ENCODE measurements around the gene NRSN2. TPM values are rescaled to one million over a fixed set of nuclear protein-coding genes. Genes with fewer than 3 reads are reported as not detected.
A peak's percentile ranks its signal among the peaks of the same experiment; 100 is the strongest.

Gene NRSN2
- total RNA-seq, 1 experiment from 2014 or later, result 44.9 TPM

DNA sequence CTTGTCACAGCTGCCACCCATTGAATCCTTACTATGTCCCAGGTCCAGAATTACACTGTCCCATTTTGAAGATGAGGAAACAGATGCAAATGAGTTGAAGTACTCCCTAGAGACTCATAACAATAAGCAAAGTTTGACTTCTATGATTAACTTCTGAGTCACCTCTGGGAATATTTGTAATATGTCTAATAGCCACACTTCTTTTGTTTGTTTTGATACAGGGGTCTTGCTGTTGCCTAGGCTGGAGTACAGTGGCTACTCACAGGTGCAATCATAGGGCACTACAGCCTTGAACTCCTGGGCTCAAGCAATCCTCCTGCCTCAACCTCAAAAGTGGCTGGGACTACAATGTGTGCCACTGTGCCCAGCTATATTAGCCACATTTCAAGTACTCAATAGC is 33.0 kb upstream of the NRSN2 start:
- DNase-seq (ENCODE audit: low read depth, low spot score) (no peak), ATAC-seq (peak; percentile 17; the same call in 1 of the 2 replicates)
- in situ Hi-C loops (cut with HindIII; ENCODE audit: low pct_unique_long_range_greater_than_20kb, low sequenced_read_pairs), result no loop called here
- Histone ChIP-seq H3K9me3 (ENCODE audit: control insufficient read depth, insufficient read depth, low read depth, low read length) (no peaks in the 10 kb centered on the region), H3K36me3 (ENCODE audit: control insufficient read depth, insufficient read depth, low read length) (no peaks in the 10 kb centered on the region), H3K4me3 (ENCODE audit: low read depth in 2 of 2, low read length in 2 of 2) (no peak overlapping the region), H3K4me1 (ENCODE audit: control insufficient read depth, insufficient read depth, low read length) (peaks cover 8% of the 10 kb centered on the region), H3K27me3 (ENCODE audit: control insufficient read depth, insufficient read depth, low read length) (no peaks in the 10 kb centered on the region), H3K27ac (ENCODE audit: low read length) (no peak overlapping the region)
- ChIA-PET POLR2A (no interaction called here), CTCF (no interaction called here)
- BruUV-seq (replicated peaks), result TSS peak; percentile 54
- no peak for TF ChIP-seq POLR2AphosphoS5 (IDR thresholded peaks at IDR 0.05; ENCODE audit: low read depth, low read length)
- TF ChIP-seq, protein P1, sequence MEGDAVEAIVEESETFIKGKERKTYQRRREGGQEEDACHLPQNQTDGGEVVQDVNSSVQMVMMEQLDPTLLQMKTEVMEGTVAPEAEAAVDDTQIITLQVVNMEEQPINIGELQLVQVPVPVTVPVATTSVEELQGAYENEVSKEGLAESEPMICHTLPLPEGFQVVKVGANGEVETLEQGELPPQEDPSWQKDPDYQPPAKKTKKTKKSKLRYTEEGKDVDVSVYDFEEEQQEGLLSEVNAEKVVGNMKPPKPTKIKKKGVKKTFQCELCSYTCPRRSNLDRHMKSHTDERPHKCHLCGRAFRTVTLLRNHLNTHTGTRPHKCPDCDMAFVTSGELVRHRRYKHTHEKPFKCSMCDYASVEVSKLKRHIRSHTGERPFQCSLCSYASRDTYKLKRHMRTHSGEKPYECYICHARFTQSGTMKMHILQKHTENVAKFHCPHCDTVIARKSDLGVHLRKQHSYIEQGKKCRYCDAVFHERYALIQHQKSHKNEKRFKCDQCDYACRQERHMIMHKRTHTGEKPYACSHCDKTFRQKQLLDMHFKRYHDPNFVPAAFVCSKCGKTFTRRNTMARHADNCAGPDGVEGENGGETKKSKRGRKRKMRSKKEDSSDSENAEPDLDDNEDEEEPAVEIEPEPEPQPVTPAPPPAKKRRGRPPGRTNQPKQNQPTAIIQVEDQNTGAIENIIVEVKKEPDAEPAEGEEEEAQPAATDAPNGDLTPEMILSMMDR (IDR thresholded peaks at IDR 0.05), result no peak
- no peak for TF ChIP-seq TCF7L2 (IDR thresholded peaks at IDR 0.05; ENCODE audit: low read depth, low read length)
- TF ChIP-seq, protein P2, sequence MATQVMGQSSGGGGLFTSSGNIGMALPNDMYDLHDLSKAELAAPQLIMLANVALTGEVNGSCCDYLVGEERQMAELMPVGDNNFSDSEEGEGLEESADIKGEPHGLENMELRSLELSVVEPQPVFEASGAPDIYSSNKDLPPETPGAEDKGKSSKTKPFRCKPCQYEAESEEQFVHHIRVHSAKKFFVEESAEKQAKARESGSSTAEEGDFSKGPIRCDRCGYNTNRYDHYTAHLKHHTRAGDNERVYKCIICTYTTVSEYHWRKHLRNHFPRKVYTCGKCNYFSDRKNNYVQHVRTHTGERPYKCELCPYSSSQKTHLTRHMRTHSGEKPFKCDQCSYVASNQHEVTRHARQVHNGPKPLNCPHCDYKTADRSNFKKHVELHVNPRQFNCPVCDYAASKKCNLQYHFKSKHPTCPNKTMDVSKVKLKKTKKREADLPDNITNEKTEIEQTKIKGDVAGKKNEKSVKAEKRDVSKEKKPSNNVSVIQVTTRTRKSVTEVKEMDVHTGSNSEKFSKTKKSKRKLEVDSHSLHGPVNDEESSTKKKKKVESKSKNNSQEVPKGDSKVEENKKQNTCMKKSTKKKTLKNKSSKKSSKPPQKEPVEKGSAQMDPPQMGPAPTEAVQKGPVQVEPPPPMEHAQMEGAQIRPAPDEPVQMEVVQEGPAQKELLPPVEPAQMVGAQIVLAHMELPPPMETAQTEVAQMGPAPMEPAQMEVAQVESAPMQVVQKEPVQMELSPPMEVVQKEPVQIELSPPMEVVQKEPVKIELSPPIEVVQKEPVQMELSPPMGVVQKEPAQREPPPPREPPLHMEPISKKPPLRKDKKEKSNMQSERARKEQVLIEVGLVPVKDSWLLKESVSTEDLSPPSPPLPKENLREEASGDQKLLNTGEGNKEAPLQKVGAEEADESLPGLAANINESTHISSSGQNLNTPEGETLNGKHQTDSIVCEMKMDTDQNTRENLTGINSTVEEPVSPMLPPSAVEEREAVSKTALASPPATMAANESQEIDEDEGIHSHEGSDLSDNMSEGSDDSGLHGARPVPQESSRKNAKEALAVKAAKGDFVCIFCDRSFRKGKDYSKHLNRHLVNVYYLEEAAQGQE (IDR thresholded peaks at IDR 0.05; ENCODE audit: insufficient read depth in 1 of 2, low read depth in 2 of 2, low read length in 1 of 2), result no peak
- no peak for TF ChIP-seq SIN3A (IDR thresholded peaks at IDR 0.05; ENCODE audit: borderline replicate concordance, insufficient read depth, low read depth, low read length)
- intact Hi-C loops (cut with micrococcal nuclease; ENCODE audit: unreplicated experiment), result no loop called here

DNA sequence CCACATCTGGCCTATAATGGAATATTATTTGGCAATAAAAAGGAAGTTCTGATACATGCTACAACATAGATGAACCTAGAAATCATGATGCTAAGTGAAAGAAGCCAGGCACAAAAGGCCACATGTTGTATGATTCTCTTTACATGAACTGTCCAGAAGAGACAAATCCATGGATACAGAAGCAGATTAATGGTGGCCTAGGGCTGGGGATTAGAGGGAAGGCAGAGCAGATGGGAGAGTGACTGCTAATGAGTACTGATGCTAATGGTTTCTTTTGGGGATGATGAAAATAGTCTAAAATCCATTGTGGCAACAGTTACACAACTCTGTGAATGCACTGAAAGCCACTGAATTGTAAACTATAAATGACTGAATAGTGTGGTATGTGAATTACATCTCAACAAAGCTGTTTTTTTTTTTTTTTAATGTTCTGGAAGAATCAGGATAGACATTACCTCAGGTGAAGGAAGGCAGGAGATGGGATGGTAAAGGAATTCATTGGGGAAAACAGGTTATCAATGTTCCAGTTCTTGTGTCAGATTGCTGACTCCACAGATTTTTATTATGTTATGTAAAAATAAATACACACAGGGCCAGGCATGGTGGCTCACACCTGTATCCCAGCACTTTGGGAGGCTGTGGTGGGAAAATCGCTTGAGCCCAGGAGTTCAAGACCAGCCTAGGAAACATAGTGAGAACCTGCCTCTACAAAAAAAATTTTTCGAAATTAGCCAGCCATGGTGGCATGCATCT is 30.4 kb upstream of the NRSN2 start:
- Histone ChIP-seq H3K36me3 (ENCODE audit: control insufficient read depth, insufficient read depth, low read length) (no peaks in the 10 kb centered on the region), H3K27ac (ENCODE audit: low read length) (no peak overlapping the region), H3K4me3 (ENCODE audit: low read depth in 2 of 2, low read length in 2 of 2) (no peak overlapping the region), H3K4me1 (ENCODE audit: control insufficient read depth, insufficient read depth, low read length) (no peaks in the 10 kb centered on the region), H3K9me3 (ENCODE audit: control insufficient read depth, insufficient read depth, low read depth, low read length) (no peaks in the 10 kb centered on the region), H3K27me3 (ENCODE audit: control insufficient read depth, insufficient read depth, low read length) (no peaks in the 10 kb centered on the region)
- BruUV-seq (replicated peaks), result no TSS peak
- in situ Hi-C loops (cut with HindIII; ENCODE audit: low pct_unique_long_range_greater_than_20kb, low sequenced_read_pairs), result no loop called here
- ATAC-seq (no peak), DNase-seq (ENCODE audit: low read depth, low spot score) (no peak)
- TF ChIP-seq POLR2AphosphoS5 (IDR thresholded peaks at IDR 0.05; ENCODE audit: low read depth, low read length), result no peak
- TF ChIP-seq SIN3A (IDR thresholded peaks at IDR 0.05; ENCODE audit: borderline replicate concordance, insufficient read depth, low read depth, low read length), result no peak
- TF ChIP-seq, protein P2 (IDR thresholded peaks at IDR 0.05; ENCODE audit: insufficient read depth in 1 of 2, low read depth in 2 of 2, low read length in 1 of 2), result no peak
- TF ChIP-seq, protein P1 (IDR thresholded peaks at IDR 0.05), result no peak
- TF ChIP-seq TCF7L2 (IDR thresholded peaks at IDR 0.05; ENCODE audit: low read depth, low read length), result no peak
- CTCF ChIA-PET, result no interaction called here
- POLR2A ChIA-PET, result no interaction called here
- intact Hi-C loops (cut with micrococcal nuclease; ENCODE audit: unreplicated experiment), result no loop called here
